H9 (cell line): ENCODE data around the gene UTF1. TPM values are rescaled to one million over a fixed set of nuclear protein-coding genes. Genes with fewer than 3 reads are reported as not detected.

Experiments
- DNase-seq: peaks from one replicate; pipeline ENCODE4 v3.0.0-alpha.2; 2017
- H2AFZ ChIP-seq: one replicate; pipeline ENCODE4 v1.6.1; 2013; ENCODE audit warnings: mild to moderate bottlenecking, low read length, control low read depth, moderate library complexity
- H2AK5ac ChIP-seq: 2 replicates; pipeline ENCODE4 v1.6.1; 2013; ENCODE audit warnings: low read length, control low read depth, mixed read lengths; ENCODE audit not compliant: insufficient read length
- H2BK120ac ChIP-seq: one replicate; pipeline ENCODE4 v1.6.1; 2013; ENCODE audit warnings: low read depth, mild to moderate bottlenecking, low read length, control low read depth, inconsistent platforms; ENCODE audit not compliant: poor library complexity, severe bottlenecking
- H2BK12ac ChIP-seq: 2 replicates; pipeline ENCODE4 v1.6.1; 2013; ENCODE audit warnings: low read length, control low read depth, mixed read lengths, low read depth; ENCODE audit not compliant: insufficient read length
- H2BK15ac ChIP-seq: 2 replicates; pipeline ENCODE4 v1.6.1; 2013; ENCODE audit warnings: low read depth, low read length, control low read depth
- H2BK20ac ChIP-seq: one replicate; pipeline ENCODE4 v1.6.1; 2013; ENCODE audit warnings: low read depth, mild to moderate bottlenecking, low read length, control low read depth, inconsistent platforms; ENCODE audit not compliant: poor library complexity, severe bottlenecking
- H2BK5ac ChIP-seq: 2 replicates; pipeline ENCODE4 v1.6.1; 2013; ENCODE audit warnings: low read length, control low read depth, mixed read lengths; ENCODE audit not compliant: insufficient read length
- H3K14ac ChIP-seq: 2 replicates; pipeline ENCODE4 v1.6.1; 2013; ENCODE audit warnings: low read length, control low read depth; ENCODE audit not compliant: insufficient read depth
- H3K18ac ChIP-seq: 2 replicates; pipeline ENCODE4 v1.6.1; 2013; ENCODE audit warnings: low read depth, mild to moderate bottlenecking, mixed read lengths, low read length, control low read depth; ENCODE audit not compliant: insufficient read length
- H3K23ac ChIP-seq: 2 replicates; pipeline ENCODE4 v1.6.1; 2013; ENCODE audit warnings: low read length, control low read depth, mixed read lengths, low read depth; ENCODE audit not compliant: insufficient read length
- H3K23me2 ChIP-seq: 2 replicates; pipeline ENCODE4 v1.6.1; 2013; ENCODE audit warnings: low read depth, mild to moderate bottlenecking, mixed read lengths, low read length, control low read depth; ENCODE audit not compliant: insufficient read length, poor library complexity, severe bottlenecking
- H3K27ac ChIP-seq: 2 replicates; pipeline ENCODE4 v1.5.1; 2013; ENCODE audit warnings: low read length, control low read depth, mixed read lengths, low read depth; ENCODE audit not compliant: insufficient read length
- H3K27me3 ChIP-seq: 2 replicates; pipeline ENCODE4 v1.6.1; 2013; ENCODE audit warnings: low read length, control low read depth, inconsistent platforms; ENCODE audit not compliant: insufficient read depth
- H3K4ac ChIP-seq: 2 replicates; pipeline ENCODE4 v1.6.1; 2013; ENCODE audit warnings: low read depth, mild to moderate bottlenecking, control low read depth, inconsistent platforms, low read length, moderate library complexity
- H3K4me1 ChIP-seq: 2 replicates; pipeline ENCODE4 v1.6.1; 2013; ENCODE audit warnings: low read length, control low read depth, inconsistent platforms; ENCODE audit not compliant: insufficient read depth
- H3K4me2 ChIP-seq: 2 replicates; pipeline ENCODE4 v1.6.1; 2013; ENCODE audit warnings: low read length, control low read depth, mixed read lengths; ENCODE audit not compliant: insufficient read length, insufficient read depth
- H3K56ac ChIP-seq: 2 replicates; pipeline ENCODE4 v1.6.1; 2013; ENCODE audit warnings: low read depth, mild to moderate bottlenecking, mixed read lengths, low read length, control low read depth; ENCODE audit not compliant: insufficient read length
- H3K79me1 ChIP-seq: 2 replicates; pipeline ENCODE4 v1.6.1; 2013; ENCODE audit warnings: low read depth, mild to moderate bottlenecking, moderate library complexity, low read length, control low read depth, inconsistent platforms; ENCODE audit not compliant: insufficient read depth, poor library complexity, severe bottlenecking
- H3K79me2 ChIP-seq: 2 replicates; pipeline ENCODE4 v1.6.1; 2013; ENCODE audit warnings: low read length, control low read depth, inconsistent platforms; ENCODE audit not compliant: insufficient read depth
- H3K9ac ChIP-seq: 2 replicates; pipeline ENCODE4 v1.6.1; 2013; ENCODE audit warnings: low read length, control low read depth, mixed read lengths; ENCODE audit not compliant: insufficient read length; ENCODE audit errors: extremely low read depth
- H3K9me3 ChIP-seq: one replicate; pipeline ENCODE4 v1.6.1; 2013; ENCODE audit warnings: low read depth, low read length, inconsistent platforms; ENCODE audit not compliant: control insufficient read depth
- H3T11ph ChIP-seq: one replicate; pipeline ENCODE4 v1.6.1; 2013; ENCODE audit warnings: mild to moderate bottlenecking, low read length, control low read depth, inconsistent platforms
- H4K20me1 ChIP-seq: one replicate; pipeline ENCODE4 v1.6.1; 2013; ENCODE audit not compliant: control insufficient read depth, insufficient read length, insufficient read depth
- H4K5ac ChIP-seq: 2 replicates; pipeline ENCODE4 v1.6.1; 2013; ENCODE audit warnings: low read depth, mild to moderate bottlenecking, mixed read lengths, low read length, control low read depth; ENCODE audit not compliant: insufficient read length
- H4K8ac ChIP-seq: replicated peaks from 2 replicates; pipeline ENCODE4 v1.6.1; 2013; ENCODE audit warnings: low read length, control low read depth, mixed read lengths, low read depth; ENCODE audit not compliant: insufficient read length
- H4K91ac ChIP-seq: 2 replicates; pipeline ENCODE4 v1.6.1; 2013; ENCODE audit warnings: low read depth, mild to moderate bottlenecking, moderate library complexity, mixed read lengths, low read length, control low read depth; ENCODE audit not compliant: insufficient read length
- H3K27ac Mint-ChIP-seq, 3 experiments: 2 replicates in 2 of 3; 3 replicates in 1 of 3; pipeline ENCODE4 v1.8.0; 2020 to 2021; ENCODE audit warnings: mixed read lengths in 3 of 3, mild to moderate bottlenecking in 1 of 3, moderate library complexity in 1 of 3
- H3K27me3 Mint-ChIP-seq: 2 replicates; pipeline ENCODE4 v1.8.0; 2021; ENCODE audit warnings: low read depth, mild to moderate bottlenecking, moderate library complexity, mixed read lengths
- H3K36me3 Mint-ChIP-seq, 3 experiments: 2 replicates in 2 of 3; 3 replicates in 1 of 3; pipeline ENCODE4 v1.8.0; 2020 to 2021; ENCODE audit warnings: low read depth in 3 of 3, mixed read lengths in 3 of 3; ENCODE audit not compliant: insufficient read depth in 1 of 3
- H3K4me1 Mint-ChIP-seq, 2 experiments: 2 replicates each; pipeline ENCODE4 v1.8.0; 2020; ENCODE audit warnings: mixed read lengths in 2 of 2
- H3K4me3 Mint-ChIP-seq, 2 experiments: 2 replicates in 1 of 2; 3 replicates in 1 of 2; pipeline ENCODE4 v1.8.0; 2020 to 2021; ENCODE audit warnings: mild to moderate bottlenecking in 2 of 2, mixed read lengths in 2 of 2, moderate library complexity in 1 of 2
- H3K9me3 Mint-ChIP-seq, 2 experiments: 2 replicates in 1 of 2; 3 replicates in 1 of 2; pipeline ENCODE4 v1.8.0; 2020; ENCODE audit warnings: mild to moderate bottlenecking in 2 of 2, mixed read lengths in 2 of 2, moderate library complexity in 1 of 2
- WGBS: extraction: QIAGEN DNeasy Blood & Tissue Kit; methylation state at CpG from one replicate; pipeline ENCODE4 v1.1.7; 2013; ENCODE audit warnings: missing lambda C conversion rate, low lambda C conversion rate, mixed read lengths; ENCODE audit not compliant: insufficient read length; ENCODE audit errors: extremely low coverage; 5-methylcytosine and 5-hydroxymethylcytosine counted together
- total RNA-seq: library from RNA; stranded (reverse); gene quantifications from 2 replicates; pipeline ENCODE4 v1.2.1, GENCODE V29; 2021
- TF ChIP-seq, protein P1 (sequence below): fragments of 200-600 bp; sonication (generic); conservative IDR thresholded peaks from 3 replicates; pipeline ENCODE4 v1.8.0; 2021; ENCODE audit warnings: antibody characterized with exemption, mild to moderate bottlenecking

The UTF1 gene
- total RNA-seq, 1 experiment from 2014 or later: 31.5 TPM

DNA sequence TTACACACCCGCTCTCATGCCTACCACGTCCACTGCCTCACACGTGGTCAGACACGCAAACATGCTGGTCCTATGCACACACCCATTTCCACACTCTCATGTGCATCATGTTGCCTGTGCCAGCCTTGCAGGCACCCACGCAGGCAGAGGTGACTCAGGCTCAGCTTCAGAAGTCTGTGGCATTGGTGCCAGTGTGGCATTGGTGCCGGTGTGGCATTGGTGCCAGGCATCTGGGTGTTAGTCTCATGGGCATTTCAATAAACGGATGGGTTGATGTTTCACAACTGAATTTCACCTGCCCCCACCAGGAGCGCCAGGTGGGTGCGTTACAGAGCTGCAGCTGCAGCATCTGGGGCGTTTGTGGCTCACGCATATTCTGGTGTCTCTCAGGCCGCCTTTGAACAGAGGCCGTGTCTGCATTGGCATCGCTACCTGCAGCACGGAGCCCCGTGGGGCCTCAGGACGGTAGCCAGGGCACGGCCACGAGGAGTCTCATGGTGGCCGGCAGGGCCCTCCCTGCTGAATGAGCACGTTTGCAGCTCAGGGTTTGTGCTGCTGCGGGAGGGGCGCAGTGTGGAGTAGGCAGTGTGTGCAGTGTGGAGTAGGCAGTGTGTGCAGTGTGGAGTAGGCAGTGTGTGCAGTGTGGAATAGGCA lies 45.3 kb upstream of the UTF1 start:
- H2BK5ac ChIP-seq: no peak overlapping the region
- no peak overlapping the region for H3K4me3 Mint-ChIP-seq
- DNase-seq: no peak
- no peak overlapping the region for H3K27ac Mint-ChIP-seq
- no peak overlapping the region for H4K5ac ChIP-seq
- no peak overlapping the region for H2AFZ ChIP-seq
- H3K9ac ChIP-seq: no peak overlapping the region
- no peak overlapping the region for H3T11ph ChIP-seq
- H3K27me3 ChIP-seq: no peaks in the 10 kb centered on the region
- H2AK5ac ChIP-seq: no peak overlapping the region
- TF ChIP-seq, protein P1, sequence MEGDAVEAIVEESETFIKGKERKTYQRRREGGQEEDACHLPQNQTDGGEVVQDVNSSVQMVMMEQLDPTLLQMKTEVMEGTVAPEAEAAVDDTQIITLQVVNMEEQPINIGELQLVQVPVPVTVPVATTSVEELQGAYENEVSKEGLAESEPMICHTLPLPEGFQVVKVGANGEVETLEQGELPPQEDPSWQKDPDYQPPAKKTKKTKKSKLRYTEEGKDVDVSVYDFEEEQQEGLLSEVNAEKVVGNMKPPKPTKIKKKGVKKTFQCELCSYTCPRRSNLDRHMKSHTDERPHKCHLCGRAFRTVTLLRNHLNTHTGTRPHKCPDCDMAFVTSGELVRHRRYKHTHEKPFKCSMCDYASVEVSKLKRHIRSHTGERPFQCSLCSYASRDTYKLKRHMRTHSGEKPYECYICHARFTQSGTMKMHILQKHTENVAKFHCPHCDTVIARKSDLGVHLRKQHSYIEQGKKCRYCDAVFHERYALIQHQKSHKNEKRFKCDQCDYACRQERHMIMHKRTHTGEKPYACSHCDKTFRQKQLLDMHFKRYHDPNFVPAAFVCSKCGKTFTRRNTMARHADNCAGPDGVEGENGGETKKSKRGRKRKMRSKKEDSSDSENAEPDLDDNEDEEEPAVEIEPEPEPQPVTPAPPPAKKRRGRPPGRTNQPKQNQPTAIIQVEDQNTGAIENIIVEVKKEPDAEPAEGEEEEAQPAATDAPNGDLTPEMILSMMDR: no peak
- no peak overlapping the region for H4K91ac ChIP-seq
- no peak overlapping the region for H3K18ac ChIP-seq
- no peak overlapping the region for H2BK12ac ChIP-seq
- H3K14ac ChIP-seq: no peak overlapping the region
- no CpG with 5 or more reads among the region's 23 CpGs for WGBS
- H2BK120ac ChIP-seq: no peak overlapping the region
- no peaks in the 10 kb centered on the region for H3K9me3 ChIP-seq
- no peaks in the 10 kb centered on the region for H3K79me2 ChIP-seq
- H3K4me1 ChIP-seq: no peaks in the 10 kb centered on the region
- H3K23me2 ChIP-seq: no peaks in the 10 kb centered on the region
- no peak overlapping the region for H2BK15ac ChIP-seq
- no peaks in the 10 kb centered on the region for H3K27me3 Mint-ChIP-seq
- H2BK20ac ChIP-seq: no peak overlapping the region
- H3K4me1 Mint-ChIP-seq: no peaks in the 10 kb centered on the region
- H4K20me1 ChIP-seq: no peaks in the 10 kb centered on the region
- no peaks in the 10 kb centered on the region for H3K79me1 ChIP-seq
- H3K4me2 ChIP-seq: no peak overlapping the region
- no peak overlapping the region for H3K23ac ChIP-seq
- H3K4ac ChIP-seq: no peak overlapping the region
- H4K8ac ChIP-seq: no peak overlapping the region
- peaks cover 8 to 23% (median 21%) of the 10 kb centered on the region in 3 experiments for H3K36me3 Mint-ChIP-seq
- no peak overlapping the region for H3K56ac ChIP-seq
- no peak overlapping the region for H3K27ac ChIP-seq
- H3K9me3 Mint-ChIP-seq: peaks cover 4 to 5% of the 10 kb centered on the region in 2 experiments; a peak in 2 of 5 replicates
